NT2/D1 (cell line): ENCODE measurements around the gene SRC.

Experiments used
- DNase-seq: peaks from one replicate; pipeline ENCODE4 v3.0.0-alpha.2; 2011; ENCODE audit warnings: low read depth, low spot score
- H3K27me3 ChIP-seq: 2 replicates; pipeline ENCODE4 v1.6.0; 2011; ENCODE audit warnings: mild to moderate bottlenecking; ENCODE audit not compliant: insufficient read length, insufficient read depth
- H3K36me3 ChIP-seq: 2 replicates; pipeline ENCODE4 v1.6.1; 2011; ENCODE audit warnings: mild to moderate bottlenecking, low read length, mixed read lengths; ENCODE audit not compliant: insufficient read depth, insufficient read length
- H3K4me1 ChIP-seq: 2 replicates; pipeline ENCODE4 v1.5.1; 2011; ENCODE audit not compliant: insufficient read depth, insufficient read length
- H3K4me3 ChIP-seq: 2 replicates; pipeline ENCODE4 v1.5.1; 2011; ENCODE audit warnings: low read depth; ENCODE audit not compliant: insufficient read length
- H3K9ac ChIP-seq: 2 replicates; pipeline ENCODE4 v1.6.0; 2011; ENCODE audit warnings: low read depth; ENCODE audit not compliant: insufficient read length
- H3K9me3 ChIP-seq: 2 replicates; pipeline ENCODE4 v1.5.1; 2011; ENCODE audit warnings: mild to moderate bottlenecking, low read length; ENCODE audit not compliant: insufficient read depth
- SUZ12 ChIP-seq: IDR thresholded peaks from 2 replicates; pipeline ENCODE4 v1.6.1; 2011; ENCODE audit not compliant: insufficient read length, insufficient read depth; ENCODE audit errors: extremely low read depth
- YY1 ChIP-seq: IDR thresholded peaks from 2 replicates; pipeline ENCODE4 v1.6.1; 2011; ENCODE audit not compliant: insufficient read length, insufficient read depth
- ZNF274 ChIP-seq: IDR thresholded peaks from 2 replicates; pipeline ENCODE4 v1.6.1; 2011; ENCODE audit warnings: mild to moderate bottlenecking, low read depth, low read length

Gene SRC

GRCh38 chr20:37354210-37355195 lies 8.6 kb downstream of the SRC start:
- Histone ChIP-seq H3K36me3 (peaks cover 60% of the 10 kb centered on the region), H3K4me1 (peaks cover 13% of the 10 kb centered on the region), H3K27me3 (no peaks in the 10 kb centered on the region), H3K4me3 (no peak overlapping the region), H3K9me3 (no peaks in the 10 kb centered on the region), H3K9ac (no peak overlapping the region)
- no peak for DNase-seq
- TF ChIP-seq YY1 (no peak), SUZ12 (no peak), ZNF274 (no peak)

- peaks cover 51% of the 10 kb centered on the region for H3K36me3 ChIP-seq
- no peaks in the 10 kb centered on the region for H3K9me3 ChIP-seq
- TF ChIP-seq SUZ12 = no peak
- no peak for TF ChIP-seq ZNF274
- TF ChIP-seq YY1 = no peak
- no peaks in the 10 kb centered on the region for H3K27me3 ChIP-seq
- H3K4me3 ChIP-seq = no peak overlapping the region
- H3K4me1 ChIP-seq = peaks cover 12% of the 10 kb centered on the region
- DNase-seq = no peak
- no peak overlapping the region for H3K9ac ChIP-seq
Measured at GRCh38 chr20:37355252-37356180, 9.6 kb downstream of the SRC start.

DNA sequence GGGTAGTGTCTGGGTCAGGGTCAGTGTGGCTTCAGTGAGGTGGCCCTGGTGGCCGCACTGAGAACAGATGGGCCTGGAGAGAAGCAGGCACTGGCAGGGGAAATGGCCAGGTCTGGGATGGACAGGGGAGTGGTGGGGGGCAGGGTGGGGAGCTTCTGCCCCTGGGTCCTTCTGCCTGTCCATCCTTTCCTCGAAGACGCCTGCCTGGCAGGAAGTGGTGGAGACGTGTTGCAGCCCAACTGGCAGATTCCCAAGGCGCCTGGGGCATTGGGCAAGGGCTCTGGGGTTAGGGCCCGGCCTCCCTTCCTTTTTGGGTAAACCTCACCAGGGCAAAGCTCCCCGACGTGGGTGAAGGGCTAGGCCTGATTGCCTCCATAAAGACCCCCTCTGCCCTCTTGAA lies 10.4 kb downstream of the SRC start:
- Histone ChIP-seq H3K4me1 (peaks cover 12% of the 10 kb centered on the region), H3K4me3 (no peak overlapping the region), H3K27me3 (no peaks in the 10 kb centered on the region), H3K9me3 (no peaks in the 10 kb centered on the region), H3K9ac (no peak overlapping the region), H3K36me3 (peaks cover 46% of the 10 kb centered on the region)
- no peak for DNase-seq
- TF ChIP-seq ZNF274 (no peak), SUZ12 (no peak), YY1 (no peak)

GRCh38 chr20:37356961-37357371 lies 11.0 kb downstream of the SRC start:
- Histone ChIP-seq H3K27me3 (no peaks in the 10 kb centered on the region), H3K36me3 (peaks cover 40% of the 10 kb centered on the region), H3K4me3 (no peak overlapping the region), H3K9me3 (no peaks in the 10 kb centered on the region), H3K4me1 (peaks cover 11% of the 10 kb centered on the region), H3K9ac (no peak overlapping the region)
- DNase-seq = no peak
- TF ChIP-seq SUZ12 = no peak
- no peak for TF ChIP-seq ZNF274

DNA sequence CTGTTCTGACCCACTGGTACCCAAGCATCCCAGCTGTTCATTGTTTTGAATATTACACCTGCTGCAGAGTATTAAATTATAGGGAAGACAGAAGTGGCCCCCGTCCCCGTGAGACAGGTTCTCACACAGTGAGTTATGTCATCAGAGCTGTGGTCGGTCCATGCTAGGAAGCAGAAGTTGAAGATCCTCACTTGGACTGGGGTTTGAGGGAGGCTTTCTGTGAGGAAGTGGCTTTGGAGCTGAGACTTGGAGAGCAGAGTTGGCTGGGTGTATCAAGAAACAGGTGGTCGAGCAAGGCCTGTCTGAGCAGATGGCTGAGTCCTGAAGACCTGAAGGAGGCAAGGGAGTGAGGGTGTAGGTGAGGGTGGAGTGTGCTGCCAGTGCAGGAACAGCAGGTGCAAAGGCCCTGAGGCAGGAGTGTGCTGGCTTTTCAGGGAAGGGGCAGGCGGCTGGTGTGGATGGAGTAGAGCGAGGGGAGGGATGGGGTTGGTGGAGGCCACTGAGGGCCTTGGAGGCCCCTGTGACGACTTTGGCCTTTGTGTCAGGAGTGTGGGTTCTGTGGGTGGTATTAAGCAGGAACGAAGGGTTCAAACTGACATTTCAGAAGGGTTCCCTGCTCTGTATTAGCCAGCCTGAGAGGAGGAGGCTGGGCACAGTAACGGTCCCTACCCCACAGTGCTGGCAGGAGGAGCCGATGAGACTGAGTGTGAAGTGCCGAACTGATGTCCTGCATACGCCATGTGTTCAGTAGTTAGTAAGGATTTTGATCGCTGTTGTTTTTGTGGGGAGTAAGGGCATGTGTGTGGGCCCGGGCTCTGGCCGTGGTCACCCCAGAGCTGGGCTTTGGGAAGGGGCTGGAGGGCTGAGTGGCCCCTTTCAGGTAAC lies 11.8 kb downstream of the SRC start:
- Histone ChIP-seq H3K27me3 (no peaks in the 10 kb centered on the region), H3K9ac (no peak overlapping the region)
- no peak for DNase-seq

DNA sequence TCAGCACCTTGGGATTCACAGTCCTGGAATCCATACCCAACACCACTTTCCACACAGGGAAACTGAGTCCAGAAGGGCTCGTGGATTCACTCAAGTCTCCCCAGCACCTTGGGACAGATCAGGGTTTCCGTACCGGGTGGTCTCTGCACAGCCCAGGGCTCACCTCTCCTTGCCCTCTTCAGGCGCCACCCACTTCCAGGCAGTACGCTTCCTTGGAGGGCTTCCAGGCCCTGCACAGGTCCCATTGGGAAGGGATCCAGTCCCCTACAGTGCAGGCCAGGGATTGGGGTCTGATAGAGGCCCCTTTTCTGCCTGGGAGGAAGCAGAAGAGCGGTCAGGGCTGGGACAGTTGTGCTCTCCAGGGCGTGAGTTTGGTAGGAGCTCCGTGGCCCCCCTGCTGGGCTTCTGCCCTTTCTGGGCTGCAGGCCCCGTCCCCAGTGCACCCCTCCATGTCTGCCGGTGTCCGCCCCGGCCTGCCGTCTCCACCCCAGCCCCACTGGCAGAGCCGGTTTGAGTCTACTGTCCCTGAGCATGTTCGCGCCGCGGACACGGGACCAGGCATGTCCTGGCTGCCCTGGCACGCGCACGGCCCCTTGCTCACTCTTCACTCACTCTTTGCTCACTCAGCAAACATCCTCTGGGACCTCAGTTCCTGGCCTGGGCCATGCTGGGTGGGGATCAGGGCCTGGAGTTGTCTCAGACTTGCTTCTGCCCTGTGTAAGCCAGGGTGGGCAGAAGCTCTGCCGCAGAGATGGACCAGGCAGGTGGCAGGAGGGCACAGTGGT lies 12.6 kb downstream of the SRC start:
- Histone ChIP-seq H3K9ac (peak overlapping the region; percentile 11), H3K36me3 (peaks cover 30% of the 10 kb centered on the region), H3K27me3 (no peaks in the 10 kb centered on the region), H3K4me3 (no peak overlapping the region), H3K4me1 (peaks cover 13% of the 10 kb centered on the region), H3K9me3 (no peaks in the 10 kb centered on the region)
- TF ChIP-seq ZNF274 (no peak), SUZ12 (no peak), YY1 (no peak)
- DNase-seq = no peak

More for the DNA sequence above, 11.8 kb downstream of the SRC start:
- Histone ChIP-seq H3K4me1 (peaks cover 9% of the 10 kb centered on the region), H3K4me3 (no peak overlapping the region), H3K36me3 (peaks cover 36% of the 10 kb centered on the region), H3K9me3 (no peaks in the 10 kb centered on the region)
- TF ChIP-seq YY1 = no peak
- no peak for TF ChIP-seq SUZ12
- TF ChIP-seq ZNF274 = no peak
